GM23338 (cell line): Measurements from ENCODE around the gene ARHGEF16. TPM values are rescaled to one million over a fixed set of nuclear protein-coding genes. Genes with fewer than 3 reads are reported as not detected.

Source experiments
- ATAC-seq: fragments of 200-7000 bp; cut with Tn5 transposase; 3 replicates; pipeline ENCODE4 v1.9.1; 2020
- DNase-seq: peaks from one replicate; pipeline ENCODE4 v3.0.0-alpha.2; 2015; ENCODE audit warnings: low spot score
- H2AFZ ChIP-seq: fragments of 200-600 bp; sonication (generic); 2 replicates; pipeline ENCODE4 v1.8.0; 2016; ENCODE audit warnings: antibody characterized with exemption, mild to moderate bottlenecking, moderate library complexity
- H3F3A ChIP-seq: fragments of 200-600 bp; sonication (generic); replicated peaks from 2 replicates; pipeline ENCODE4 v1.8.0; 2017; ENCODE audit warnings: antibody characterized with exemption, mixed run types, low read depth
- H3K27ac ChIP-seq: fragments of 200-600 bp; sonication (generic); 2 replicates; pipeline ENCODE4 v1.6.1; 2016; ENCODE audit warnings: low read depth
- H3K27me3 ChIP-seq: fragments of 200-600 bp; sonication (generic); 2 replicates; pipeline ENCODE4 v1.8.0; 2016; ENCODE audit warnings: mild to moderate bottlenecking, mixed run types, moderate library complexity; ENCODE audit not compliant: insufficient read depth
- H3K36me3 ChIP-seq: fragments of 200-600 bp; sonication (generic); 2 replicates; pipeline ENCODE4 v1.8.0; 2016; ENCODE audit warnings: mild to moderate bottlenecking; ENCODE audit not compliant: insufficient read depth
- H3K4me1 ChIP-seq: fragments of 200-600 bp; sonication (generic); 2 replicates; pipeline ENCODE4 v1.8.0; 2016; ENCODE audit warnings: mild to moderate bottlenecking, moderate library complexity; ENCODE audit not compliant: insufficient read depth
- H3K4me2 ChIP-seq: fragments of 200-600 bp; sonication (generic); 2 replicates; pipeline ENCODE4 v1.7.1; 2017; ENCODE audit warnings: mixed run types
- H3K4me3 ChIP-seq: fragments of 200-600 bp; sonication (generic); 2 replicates; pipeline ENCODE4 v1.6.1; 2016; ENCODE audit warnings: mixed run types
- H3K79me2 ChIP-seq: fragments of 200-600 bp; sonication (generic); replicated peaks from 2 replicates; pipeline ENCODE4 v1.8.0; 2017; ENCODE audit warnings: mild to moderate bottlenecking; ENCODE audit not compliant: insufficient read depth
- H3K9me2 ChIP-seq: fragments of 200-600 bp; sonication (generic); 2 replicates; pipeline ENCODE4 v1.8.0; 2017; ENCODE audit not compliant: insufficient read depth
- H4K20me1 ChIP-seq: fragments of 200-600 bp; sonication (generic); replicated peaks from 2 replicates; pipeline ENCODE4 v1.8.0; 2017; ENCODE audit warnings: mild to moderate bottlenecking; ENCODE audit not compliant: insufficient read depth
- H3K27ac Mint-ChIP-seq: 2 replicates; pipeline ENCODE4 v1.8.0; 2020; ENCODE audit warnings: inconsistent platforms, mild to moderate bottlenecking, moderate library complexity, mixed read lengths
- H3K27me3 Mint-ChIP-seq: 3 replicates; pipeline ENCODE4 v1.8.0; 2022; ENCODE audit warnings: low read depth, mild to moderate bottlenecking, moderate library complexity, mixed read lengths, inconsistent platforms; ENCODE audit not compliant: insufficient read depth, poor library complexity
- H3K36me3 Mint-ChIP-seq: 3 replicates; pipeline ENCODE4 v1.8.0; 2021; ENCODE audit warnings: low read depth, mild to moderate bottlenecking, inconsistent platforms, moderate library complexity, mixed read lengths
- H3K4me1 Mint-ChIP-seq: 3 replicates; pipeline ENCODE4 v1.8.0; 2020; ENCODE audit warnings: mild to moderate bottlenecking, inconsistent platforms, mixed read lengths
- H3K4me3 Mint-ChIP-seq: 3 replicates; pipeline ENCODE4 v1.8.0; 2021; ENCODE audit warnings: moderate library complexity, mild to moderate bottlenecking, inconsistent platforms, mixed read lengths
- H3K9me3 Mint-ChIP-seq: 3 replicates; pipeline ENCODE4 v1.8.0; 2020; ENCODE audit warnings: moderate library complexity, mild to moderate bottlenecking, inconsistent platforms, mixed read lengths
- CREB1 ChIP-seq: fragments of 250-450 bp; sonication (Bioruptor Pico); IDR thresholded peaks from 2 replicates; pipeline ENCODE4 v1.5.0; 2020; ENCODE audit warnings: low read depth, mild to moderate bottlenecking, moderate library complexity
- EZH2 ChIP-seq: fragments of 200-600 bp; sonication (generic); IDR thresholded peaks from one replicate; pipeline ENCODE4 v1.8.0; 2017; ENCODE audit warnings: antibody characterized with exemption, mild to moderate bottlenecking, low read depth; ENCODE audit not compliant: unreplicated experiment
- EZH2phosphoT487 ChIP-seq: fragments of 200-600 bp; sonication (generic); IDR thresholded peaks from one replicate; pipeline ENCODE4 v1.8.1; 2018; ENCODE audit warnings: antibody characterized with exemption; ENCODE audit not compliant: unreplicated experiment
- NANOG ChIP-seq: IDR thresholded peaks from 2 replicates; pipeline ENCODE4 v1.6.1; 2016; ENCODE audit warnings: antibody characterized with exemption, borderline replicate concordance
- POLR2AphosphoS5 ChIP-seq: IDR thresholded peaks from 2 replicates; pipeline ENCODE4 v1.6.1; 2016; ENCODE audit warnings: antibody characterized with exemption, low read depth
- REST ChIP-seq: IDR thresholded peaks from one replicate; pipeline ENCODE4 v1.6.1; 2018; ENCODE audit warnings: antibody characterized with exemption; ENCODE audit not compliant: unreplicated experiment
- STAT1 ChIP-seq: IDR thresholded peaks from one replicate; pipeline ENCODE4 v1.6.1; 2016; ENCODE audit warnings: antibody characterized with exemption; ENCODE audit not compliant: unreplicated experiment
- polyA plus RNA-seq: library from polyadenylated mRNA; unstranded; fragments of >200 nt; fragmentation: Nextera tagmentation; extraction: Ambion mirVana; gene quantifications from 2 replicates; pipeline ENCODE4 v1.2.1, GENCODE V29; 2016
- total RNA-seq: library from RNA; depleted of rRNA; stranded (reverse); fragments of >200 nt; shearing (Covaris generic); gene quantifications from 2 replicates; pipeline ENCODE4 v1.2.3, GENCODE V29; 2014
- TF ChIP-seq, protein P1 (sequence below), 2 experiments: fragments of 200-600 bp in 1 of 2; sonication (generic) in 1 of 2; conservative IDR thresholded peaks; 2 replicates each; pipeline versions ENCODE4 v1.5.1 to v1.6.1; 2016 to 2017; ENCODE audit warnings: antibody characterized with exemption in 2 of 2, low read depth in 2 of 2, mild to moderate bottlenecking in 2 of 2, moderate library complexity in 1 of 2
- TF ChIP-seq, protein P2 (sequence below): fragments of 250-450 bp; sonication (Bioruptor Pico); IDR thresholded peaks from 2 replicates; pipeline ENCODE4 v1.5.0; 2020; ENCODE audit warnings: mild to moderate bottlenecking, moderate library complexity

The ARHGEF16 gene
- total and polyA plus RNA-seq, 2 experiments from 2014 or later = 12.2 to 29.3 TPM

GRCh38 chr1:3407021-3407420, 47.4 kb upstream of the ARHGEF16 start (continued):
- no peak for TF ChIP-seq REST
- no peak for TF ChIP-seq STAT1
- no peak for TF ChIP-seq EZH2phosphoT487

DNA sequence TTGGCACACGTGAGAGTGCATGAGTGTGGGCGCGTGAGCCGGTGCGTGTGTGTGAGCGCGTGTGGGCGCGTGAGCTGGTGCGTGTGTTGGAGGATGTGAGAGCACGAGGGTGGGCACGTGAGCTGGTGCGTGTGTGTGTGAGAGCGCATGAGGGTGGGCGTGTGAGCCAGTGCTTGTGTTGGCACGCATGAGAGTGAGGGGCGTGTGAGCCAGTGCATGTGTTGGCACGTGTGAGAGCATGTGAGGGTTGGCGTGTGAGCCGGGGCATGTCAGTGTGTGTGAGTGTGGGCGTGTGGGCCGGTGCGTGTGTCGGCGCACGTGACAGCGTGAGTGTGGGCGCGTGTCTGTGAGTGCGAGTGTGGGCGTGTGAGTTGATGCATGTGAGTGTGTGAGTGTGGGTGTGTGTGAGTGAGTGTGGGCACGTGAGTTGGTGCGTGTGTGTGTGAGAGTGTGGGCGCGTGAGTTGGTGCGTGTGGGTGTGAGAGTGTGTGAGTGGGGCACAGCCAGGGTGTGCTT, 45.7 kb upstream of the ARHGEF16 start:
- no peak for ATAC-seq
- H3K9me2 ChIP-seq = no peaks in the 10 kb centered on the region
- H3K27me3 ChIP-seq = no peaks in the 10 kb centered on the region
- H3K79me2 ChIP-seq = no peaks in the 10 kb centered on the region
- Mint-ChIP-seq H3K27ac (no peak overlapping the region), H3K4me3 (no peak overlapping the region), H3K4me1 (no peaks in the 10 kb centered on the region; the same call in 2 of the 3 replicates), H3K36me3 (no peaks in the 10 kb centered on the region), H3K27me3 (peaks cover 1% of the 10 kb centered on the region), H3K9me3 (no peaks in the 10 kb centered on the region)
- no peak for DNase-seq
- no peaks in the 10 kb centered on the region for H3K36me3 ChIP-seq
- no peak overlapping the region for H3K27ac ChIP-seq
- no peaks in the 10 kb centered on the region for H3F3A ChIP-seq
- no peak overlapping the region for H2AFZ ChIP-seq
- H3K4me1 ChIP-seq = no peaks in the 10 kb centered on the region
- no peak overlapping the region for H3K4me3 ChIP-seq
- H4K20me1 ChIP-seq = no peaks in the 10 kb centered on the region
- H3K4me2 ChIP-seq = no peak overlapping the region
- TF ChIP-seq, protein P1, sequence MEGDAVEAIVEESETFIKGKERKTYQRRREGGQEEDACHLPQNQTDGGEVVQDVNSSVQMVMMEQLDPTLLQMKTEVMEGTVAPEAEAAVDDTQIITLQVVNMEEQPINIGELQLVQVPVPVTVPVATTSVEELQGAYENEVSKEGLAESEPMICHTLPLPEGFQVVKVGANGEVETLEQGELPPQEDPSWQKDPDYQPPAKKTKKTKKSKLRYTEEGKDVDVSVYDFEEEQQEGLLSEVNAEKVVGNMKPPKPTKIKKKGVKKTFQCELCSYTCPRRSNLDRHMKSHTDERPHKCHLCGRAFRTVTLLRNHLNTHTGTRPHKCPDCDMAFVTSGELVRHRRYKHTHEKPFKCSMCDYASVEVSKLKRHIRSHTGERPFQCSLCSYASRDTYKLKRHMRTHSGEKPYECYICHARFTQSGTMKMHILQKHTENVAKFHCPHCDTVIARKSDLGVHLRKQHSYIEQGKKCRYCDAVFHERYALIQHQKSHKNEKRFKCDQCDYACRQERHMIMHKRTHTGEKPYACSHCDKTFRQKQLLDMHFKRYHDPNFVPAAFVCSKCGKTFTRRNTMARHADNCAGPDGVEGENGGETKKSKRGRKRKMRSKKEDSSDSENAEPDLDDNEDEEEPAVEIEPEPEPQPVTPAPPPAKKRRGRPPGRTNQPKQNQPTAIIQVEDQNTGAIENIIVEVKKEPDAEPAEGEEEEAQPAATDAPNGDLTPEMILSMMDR (conservative IDR thresholded peaks at IDR 0.05; ENCODE audit: low read depth in 2 of 2) = no peak
- TF ChIP-seq EZH2 = no peak
- TF ChIP-seq EZH2phosphoT487 = no peak
- TF ChIP-seq CREB1 = no peak
- TF ChIP-seq, protein P2, sequence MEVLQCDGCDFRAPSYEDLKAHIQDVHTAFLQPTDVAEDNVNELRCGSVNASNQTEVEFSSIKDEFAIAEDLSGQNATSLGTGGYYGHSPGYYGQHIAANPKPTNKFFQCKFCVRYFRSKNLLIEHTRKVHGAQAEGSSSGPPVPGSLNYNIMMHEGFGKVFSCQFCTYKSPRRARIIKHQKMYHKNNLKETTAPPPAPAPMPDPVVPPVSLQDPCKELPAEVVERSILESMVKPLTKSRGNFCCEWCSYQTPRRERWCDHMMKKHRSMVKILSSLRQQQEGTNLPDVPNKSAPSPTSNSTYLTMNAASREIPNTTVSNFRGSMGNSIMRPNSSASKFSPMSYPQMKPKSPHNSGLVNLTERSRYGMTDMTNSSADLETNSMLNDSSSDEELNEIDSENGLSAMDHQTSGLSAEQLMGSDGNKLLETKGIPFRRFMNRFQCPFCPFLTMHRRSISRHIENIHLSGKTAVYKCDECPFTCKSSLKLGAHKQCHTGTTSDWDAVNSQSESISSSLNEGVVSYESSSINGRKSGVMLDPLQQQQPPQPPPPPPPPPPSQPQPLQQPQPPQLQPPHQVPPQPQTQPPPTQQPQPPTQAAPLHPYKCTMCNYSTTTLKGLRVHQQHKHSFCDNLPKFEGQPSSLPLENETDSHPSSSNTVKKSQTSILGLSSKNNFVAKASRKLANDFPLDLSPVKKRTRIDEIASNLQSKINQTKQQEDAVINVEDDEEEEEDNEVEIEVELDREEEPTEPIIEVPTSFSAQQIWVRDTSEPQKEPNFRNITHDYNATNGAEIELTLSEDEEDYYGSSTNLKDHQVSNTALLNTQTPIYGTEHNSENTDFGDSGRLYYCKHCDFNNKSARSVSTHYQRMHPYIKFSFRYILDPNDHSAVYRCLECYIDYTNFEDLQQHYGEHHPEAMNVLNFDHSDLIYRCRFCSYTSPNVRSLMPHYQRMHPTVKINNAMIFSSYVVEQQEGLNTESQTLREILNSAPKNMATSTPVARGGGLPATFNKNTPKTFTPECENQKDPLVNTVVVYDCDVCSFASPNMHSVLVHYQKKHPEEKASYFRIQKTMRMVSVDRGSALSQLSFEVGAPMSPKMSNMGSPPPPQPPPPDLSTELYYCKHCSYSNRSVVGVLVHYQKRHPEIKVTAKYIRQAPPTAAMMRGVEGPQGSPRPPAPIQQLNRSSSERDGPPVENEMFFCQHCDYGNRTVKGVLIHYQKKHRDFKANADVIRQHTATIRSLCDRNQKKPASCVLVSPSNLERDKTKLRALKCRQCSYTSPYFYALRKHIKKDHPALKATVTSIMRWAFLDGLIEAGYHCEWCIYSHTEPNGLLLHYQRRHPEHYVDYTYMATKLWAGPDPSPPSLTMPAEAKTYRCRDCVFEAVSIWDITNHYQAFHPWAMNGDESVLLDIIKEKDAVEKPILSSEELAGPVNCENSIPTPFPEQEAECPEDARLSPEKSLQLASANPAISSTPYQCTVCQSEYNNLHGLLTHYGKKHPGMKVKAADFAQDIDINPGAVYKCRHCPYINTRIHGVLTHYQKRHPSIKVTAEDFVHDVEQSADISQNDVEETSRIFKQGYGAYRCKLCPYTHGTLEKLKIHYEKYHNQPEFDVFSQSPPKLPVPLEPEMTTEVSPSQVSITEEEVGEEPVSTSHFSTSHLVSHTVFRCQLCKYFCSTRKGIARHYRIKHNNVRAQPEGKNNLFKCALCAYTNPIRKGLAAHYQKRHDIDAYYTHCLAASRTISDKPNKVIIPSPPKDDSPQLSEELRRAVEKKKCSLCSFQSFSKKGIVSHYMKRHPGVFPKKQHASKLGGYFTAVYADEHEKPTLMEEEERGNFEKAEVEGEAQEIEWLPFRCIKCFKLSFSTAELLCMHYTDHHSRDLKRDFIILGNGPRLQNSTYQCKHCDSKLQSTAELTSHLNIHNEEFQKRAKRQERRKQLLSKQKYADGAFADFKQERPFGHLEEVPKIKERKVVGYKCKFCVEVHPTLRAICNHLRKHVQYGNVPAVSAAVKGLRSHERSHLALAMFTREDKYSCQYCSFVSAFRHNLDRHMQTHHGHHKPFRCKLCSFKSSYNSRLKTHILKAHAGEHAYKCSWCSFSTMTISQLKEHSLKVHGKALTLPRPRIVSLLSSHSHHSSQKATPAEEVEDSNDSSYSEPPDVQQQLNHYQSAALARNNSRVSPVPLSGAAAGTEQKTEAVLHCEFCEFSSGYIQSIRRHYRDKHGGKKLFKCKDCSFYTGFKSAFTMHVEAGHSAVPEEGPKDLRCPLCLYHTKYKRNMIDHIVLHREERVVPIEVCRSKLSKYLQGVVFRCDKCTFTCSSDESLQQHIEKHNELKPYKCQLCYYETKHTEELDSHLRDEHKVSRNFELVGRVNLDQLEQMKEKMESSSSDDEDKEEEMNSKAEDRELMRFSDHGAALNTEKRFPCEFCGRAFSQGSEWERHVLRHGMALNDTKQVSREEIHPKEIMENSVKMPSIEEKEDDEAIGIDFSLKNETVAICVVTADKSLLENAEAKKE (CRISPR knock-in tag) = no peak
- TF ChIP-seq STAT1 = no peak
- TF ChIP-seq POLR2AphosphoS5 = no peak
- TF ChIP-seq NANOG = no peak
- TF ChIP-seq REST = no peak
